Metanephros (tissue), 1 donor: ENCODE data around the gene NIP7. TPM values are rescaled to one million over a fixed set of nuclear protein-coding genes. Genes with fewer than 3 reads are reported as not detected.

Experiments
- total RNA-seq: library from RNA; depleted of rRNA; stranded (reverse); fragments of >200 nt; gene quantifications from one replicate; pipeline ENCODE4 v1.2.3, GENCODE V29; 2014

The NIP7 gene
- total RNA-seq: 15.8 TPM

DNA sequence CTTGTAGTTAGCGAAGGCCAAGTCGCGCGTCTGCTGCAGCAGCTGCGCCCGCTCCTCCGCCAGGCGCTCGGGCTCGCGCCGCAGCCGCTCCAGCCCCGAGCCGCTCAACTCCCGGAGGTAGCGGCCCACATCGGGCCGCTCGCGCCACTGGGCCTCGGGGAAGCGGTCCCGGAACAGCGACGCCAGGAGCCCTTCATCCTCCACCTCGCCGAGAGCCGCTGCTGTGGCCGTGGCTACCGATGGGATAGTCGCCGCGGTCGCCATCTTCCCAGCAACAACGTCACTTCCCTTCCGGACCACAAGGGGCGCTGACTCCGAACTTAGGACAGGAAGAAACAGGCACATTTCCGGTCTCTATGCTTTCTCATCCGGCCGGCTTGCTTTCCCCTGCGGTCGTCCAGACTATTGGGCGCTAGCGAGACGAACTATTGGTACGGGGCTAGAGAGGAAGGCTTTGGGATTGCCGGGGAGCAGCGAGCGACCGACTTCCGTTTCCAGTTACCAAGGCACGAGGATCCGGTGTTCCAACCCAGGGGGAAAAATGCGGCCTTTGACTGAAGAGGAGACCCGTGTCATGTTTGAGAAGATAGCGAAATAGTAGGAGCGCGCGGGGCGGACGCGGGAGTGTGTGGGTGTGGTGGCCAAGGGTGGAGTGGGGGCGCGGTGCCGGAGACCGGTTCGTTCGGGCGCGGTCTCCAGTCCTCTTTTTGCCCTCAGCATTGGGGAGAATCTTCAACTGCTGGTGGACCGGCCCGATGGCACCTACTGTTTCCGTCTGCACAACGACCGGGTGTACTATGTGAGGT is at the start of gene NIP7, which contains the start of gene COG8:
NIP7 (plus strand) TSS at position 484 of the 806 bp plus-strand sequence; CDS start at position 542, 58 bp downstream.
COG8 (minus strand) TSS at position 276 of the 806 bp plus-strand sequence; CDS start at position 264, 12 bp downstream.

DNA sequence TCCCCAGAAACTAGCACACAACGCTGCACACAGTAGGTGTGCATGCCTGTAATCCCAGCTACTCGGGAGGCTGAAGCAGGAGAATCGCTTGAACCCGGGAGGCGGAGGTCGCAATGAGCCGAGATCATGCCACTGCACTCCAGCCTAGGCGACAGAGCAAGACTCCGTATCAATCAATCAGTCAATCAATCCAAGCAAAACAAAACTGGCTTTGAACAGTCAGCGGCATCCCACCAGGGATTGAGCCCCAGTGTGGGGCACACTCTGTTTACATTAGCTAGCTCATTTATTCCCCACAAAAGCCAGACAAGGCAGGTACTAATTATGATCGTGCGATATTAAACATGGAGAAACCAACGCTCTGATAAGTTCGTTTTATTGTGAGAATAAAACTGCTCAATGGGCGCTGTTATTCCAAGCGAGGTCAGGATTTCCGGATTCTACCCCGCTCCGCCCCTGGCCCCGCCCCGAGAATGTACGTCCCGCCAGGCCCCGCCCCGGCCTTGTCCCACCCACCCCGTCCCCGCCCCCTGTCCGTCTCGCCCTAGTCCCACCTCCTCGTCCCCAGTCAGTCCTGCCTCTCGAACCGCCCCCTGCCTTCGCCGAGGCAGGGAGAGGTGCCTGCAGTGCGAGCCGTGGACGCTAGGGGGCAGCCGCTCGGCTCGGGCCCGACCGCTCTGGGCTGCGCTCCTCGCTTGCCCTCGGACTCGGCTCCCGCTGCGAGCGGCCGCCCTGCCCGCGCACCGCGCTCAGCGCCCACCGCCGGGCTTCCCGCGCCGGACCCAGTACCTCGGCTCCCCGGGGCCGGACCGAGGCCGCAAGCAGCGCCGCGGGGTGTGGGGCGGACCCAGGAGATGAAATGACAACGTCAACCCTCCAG is 28.7 kb upstream of the NIP7 start, which contains the start of gene VPS4A:
VPS4A (plus strand) TSS at position 698 of the 880 bp plus-strand sequence; CDS start at position 860, 162 bp downstream.

DNA sequence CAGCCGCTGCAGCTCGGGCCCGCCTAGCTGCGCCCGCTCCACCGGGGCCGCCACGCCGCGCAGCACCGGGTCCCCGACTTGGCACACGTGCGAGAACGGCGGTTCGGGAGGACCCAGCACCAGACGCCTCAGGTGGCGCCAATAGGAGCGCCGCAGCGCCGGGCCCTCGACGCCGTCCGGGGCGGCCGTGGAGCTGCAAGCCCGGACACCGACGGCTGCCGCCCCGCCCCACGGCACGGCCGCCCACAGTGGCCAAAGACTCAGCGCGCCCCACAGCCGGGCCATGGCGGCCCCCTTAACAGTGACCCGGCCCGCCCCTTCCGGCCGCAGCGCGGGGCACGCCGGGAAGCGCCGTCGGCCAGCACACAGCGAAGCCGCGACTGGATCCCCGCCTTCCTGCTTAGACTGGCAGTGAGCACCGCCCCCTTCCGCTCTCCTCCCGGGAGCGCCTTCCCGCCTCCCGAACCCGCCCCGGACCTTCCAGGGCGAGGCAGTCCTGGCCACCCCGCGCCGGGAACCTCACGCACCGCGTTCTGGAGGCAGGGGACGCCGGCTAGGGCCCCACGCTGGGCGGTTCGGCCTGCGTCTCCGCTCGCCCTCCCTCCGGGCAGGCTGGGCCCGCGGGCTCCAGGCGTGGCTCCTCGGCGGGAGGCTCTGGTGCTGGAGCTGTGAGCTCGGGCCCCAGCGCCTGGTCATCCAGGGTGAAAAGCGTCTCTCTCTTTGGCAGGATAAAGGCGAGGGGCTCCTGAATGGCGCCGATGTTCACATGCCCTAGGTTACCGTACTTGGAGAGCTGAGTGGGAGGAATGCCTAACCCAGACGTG is 9.1 kb upstream of the NIP7 start, which contains the start of gene PDF:
PDF (minus strand) TSS at position 303 of the 824 bp plus-strand sequence; CDS start at position 285, 18 bp downstream.

DNA sequence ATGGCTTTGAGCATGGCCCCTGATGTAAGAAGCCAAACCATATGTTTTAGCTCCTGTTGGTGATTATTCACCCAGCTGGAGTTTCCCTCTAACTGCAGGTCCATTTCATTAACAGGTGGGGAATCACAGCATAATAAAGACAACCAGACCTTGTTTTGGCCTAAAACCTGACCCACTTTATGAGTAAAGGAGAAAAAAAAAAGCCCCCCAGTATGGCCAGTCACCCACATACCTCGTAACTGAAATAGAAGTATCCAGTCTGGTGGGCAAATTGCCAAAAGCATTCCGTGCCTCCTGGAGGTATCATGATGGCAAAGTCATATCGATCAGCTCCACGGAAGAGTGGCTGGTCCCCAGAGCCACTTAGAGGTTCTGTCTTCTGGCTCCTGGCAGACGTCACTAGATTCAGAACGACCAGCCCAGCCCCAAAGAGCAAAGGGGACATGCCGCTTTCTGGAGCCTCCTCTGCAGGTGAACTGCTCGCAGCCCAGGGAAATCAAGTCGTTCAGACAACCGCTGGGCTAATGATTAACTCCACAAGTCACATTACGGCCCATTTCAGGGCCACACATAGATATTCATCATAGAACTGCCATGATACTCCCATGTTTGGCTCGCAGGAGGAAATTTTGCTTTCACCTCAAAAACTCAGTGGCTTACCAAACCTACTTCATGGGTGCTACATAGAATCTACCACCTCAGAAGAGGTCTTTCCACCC is 11.9 kb downstream of the NIP7 start, which contains the start of gene TMED6:
TMED6 (minus strand) TSS at position 478 of the 719 bp plus-strand sequence; CDS start at position 445, 33 bp downstream.

Other genes with a start within 250 kb of the NIP7 start
- 4.3 TPM for gene HAS3, start 234.1 kb upstream of the NIP7 start, total RNA-seq
- 118 TPM for gene CHTF8, start 207.2 kb upstream of the NIP7 start, total RNA-seq
- 24.9 TPM for gene UTP4, start 207.1 kb upstream of the NIP7 start, total RNA-seq
- 33.2 TPM for gene SNTB2, start 152.6 kb upstream of the NIP7 start, total RNA-seq
- 34.4 TPM for gene VPS4A, start 28.4 kb upstream of the NIP7 start, total RNA-seq
- 14.6 TPM for gene PDF, start 9.2 kb upstream of the NIP7 start, total RNA-seq
- 52.7 TPM for gene COG8, start 208 bp upstream of the NIP7 start, total RNA-seq
- gene TMED6, start 12.0 kb downstream of the NIP7 start, total RNA-seq: 1.9 TPM
- gene TERF2, start 46.2 kb downstream of the NIP7 start, total RNA-seq: 30.4 TPM
- gene CYB5B, start 84.8 kb downstream of the NIP7 start, total RNA-seq: 128 TPM
- 85.5 TPM for gene NFAT5, start 226.2 kb downstream of the NIP7 start, total RNA-seq